ENCODE data around the gene APBB3. TPM values are rescaled to one million over a fixed set of nuclear protein-coding genes. Genes with fewer than 3 reads are reported as not detected.

The APBB3 gene
- total and polyA plus RNA-seq, 2 experiments from 2014 or later, result 13.1 to 13.8 TPM

GRCh38 chr5:140540227-140540626, 24.2 kb downstream of the APBB3 start:
- no peak for TF ChIP-seq EZH2phosphoT487 (IDR thresholded peaks at IDR 0.05; ENCODE audit: insufficient read depth, low read depth)
- no peak for TF ChIP-seq EZH2 (IDR thresholded peaks at IDR 0.05; ENCODE audit: insufficient read depth, poor library complexity, severe bottlenecking)
- H3K36me3 ChIP-seq (ENCODE audit: low read depth), result peaks cover 60% of the 10 kb centered on the region
- H3K27me3 ChIP-seq (replicated peaks; ENCODE audit: insufficient read depth), result no peaks in the 10 kb centered on the region
- 0 out of 2 replicates have a peak, but pooled peaks cover 5% of the 10 kb centered on the region for H3F3A ChIP-seq (ENCODE audit: insufficient read depth)
- H3K9me2 ChIP-seq (ENCODE audit: insufficient read depth), result no peaks in the 10 kb centered on the region
- no peak overlapping the region for H3K27ac ChIP-seq
- no peak overlapping the region for H3K4me3 ChIP-seq
- no peaks in the 10 kb centered on the region for H4K20me1 ChIP-seq (ENCODE audit: insufficient read depth)
- 97 to 100% methylated on average over 1 of the region's 1 CpG for WGBS, 2 experiments (ENCODE audit: low coverage in 1 of 2, low lambda C conversion rate in 2 of 2, missing lambda C conversion rate in 2 of 2)
- no peak overlapping the region for H3K9ac ChIP-seq
- no peaks in the 10 kb centered on the region for H3K4me1 ChIP-seq (ENCODE audit: insufficient read depth)
- H3K4me2 ChIP-seq (ENCODE audit: unreplicated experiment), result no peak overlapping the region
- H3K9me3 ChIP-seq (ENCODE audit: low read depth), result no peaks in the 10 kb centered on the region
- in situ Hi-C loops (cut with MboI), result no loop called here
- DNase-seq, result no peak
- no peak overlapping the region for H2AFZ ChIP-seq
- H3K79me2 ChIP-seq (ENCODE audit: insufficient read depth), result peaks cover 5% of the 10 kb centered on the region; the same call in 1 of the 2 replicates

DNA sequence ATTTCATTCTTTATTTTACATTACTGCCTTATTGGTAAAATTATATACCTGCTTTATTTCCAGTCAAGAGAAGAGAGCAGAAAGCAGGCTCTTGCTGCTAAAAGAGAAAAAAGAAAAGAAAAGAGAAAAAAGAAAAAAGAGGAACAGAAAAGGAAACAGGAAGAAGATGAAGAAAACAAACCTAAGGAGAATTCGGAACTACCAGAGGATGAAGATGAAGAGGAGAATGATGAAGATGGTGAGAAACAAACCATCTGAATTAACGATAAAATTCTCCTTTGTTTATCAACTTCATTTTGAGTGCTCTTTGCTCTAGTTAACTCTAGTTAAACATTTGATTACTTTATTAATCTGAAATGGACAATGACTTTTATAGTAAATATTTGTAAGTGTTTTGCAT, 40.4 kb downstream of the APBB3 start:
- Histone ChIP-seq H3K4me3 (no peak overlapping the region), H3K4me1 (ENCODE audit: insufficient read depth) (no peaks in the 10 kb centered on the region), H3K4me2 (ENCODE audit: unreplicated experiment) (no peak overlapping the region), H3K9ac (no peak overlapping the region), H3K9me2 (ENCODE audit: insufficient read depth) (no peaks in the 10 kb centered on the region), H3F3A (ENCODE audit: insufficient read depth) (0 out of 2 replicates have a peak, but pooled peaks cover 3% of the 10 kb centered on the region), H3K36me3 (ENCODE audit: low read depth) (peaks cover 33% of the 10 kb centered on the region), H2AFZ (no peak overlapping the region), H3K27ac (no peak overlapping the region), H3K9me3 (ENCODE audit: low read depth) (no peaks in the 10 kb centered on the region), H4K20me1 (ENCODE audit: insufficient read depth) (no peaks in the 10 kb centered on the region), H3K27me3 (replicated peaks; ENCODE audit: insufficient read depth) (no peaks in the 10 kb centered on the region), H3K79me2 (ENCODE audit: insufficient read depth) (no peaks in the 10 kb centered on the region)
- TF ChIP-seq EZH2phosphoT487 (IDR thresholded peaks at IDR 0.05; ENCODE audit: insufficient read depth, low read depth) (no peak), EZH2 (IDR thresholded peaks at IDR 0.05; ENCODE audit: insufficient read depth, poor library complexity, severe bottlenecking) (no peak)
- 97 to 98% methylated on average over 2 of the region's 2 CpGs for WGBS, 2 experiments (ENCODE audit: low coverage in 1 of 2, low lambda C conversion rate in 2 of 2, missing lambda C conversion rate in 2 of 2)
- DNase-seq, result no peak
- in situ Hi-C loops (cut with MboI), result no loop called here

DNA sequence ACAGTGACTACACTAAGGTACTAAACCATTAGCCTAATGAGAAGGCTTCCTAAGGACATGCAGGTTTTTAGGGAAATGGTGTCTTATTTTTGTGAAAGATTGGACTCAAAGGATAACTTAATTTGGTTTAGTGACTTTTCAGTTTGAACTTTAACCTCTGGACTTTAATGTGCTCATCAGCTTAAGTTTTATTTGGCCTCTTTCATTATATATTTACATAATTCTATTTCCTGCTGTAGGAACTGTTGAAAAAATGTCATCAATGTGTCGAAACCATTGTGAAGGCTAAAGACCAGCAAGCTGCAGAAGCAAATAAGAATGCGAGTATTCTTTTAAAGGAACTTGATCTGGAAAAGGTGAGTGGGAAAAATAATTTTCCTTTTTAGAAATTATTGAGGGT, 51.3 kb downstream of the APBB3 start:
- no peaks in the 10 kb centered on the region for H3K4me1 ChIP-seq (ENCODE audit: insufficient read depth)
- H3K9me2 ChIP-seq (ENCODE audit: insufficient read depth), result no peaks in the 10 kb centered on the region
- H3K9me3 ChIP-seq (ENCODE audit: low read depth), result no peaks in the 10 kb centered on the region
- H3K79me2 ChIP-seq (ENCODE audit: insufficient read depth), result no peaks in the 10 kb centered on the region
- in situ Hi-C loops (cut with MboI), result no loop called here
- TF ChIP-seq EZH2 (IDR thresholded peaks at IDR 0.05; ENCODE audit: insufficient read depth, poor library complexity, severe bottlenecking) (no peak), EZH2phosphoT487 (IDR thresholded peaks at IDR 0.05; ENCODE audit: insufficient read depth, low read depth) (no peak)
- 92 to 97% methylated on average over 2 of the region's 2 CpGs for WGBS, 2 experiments (ENCODE audit: low coverage in 1 of 2, low lambda C conversion rate in 2 of 2, missing lambda C conversion rate in 2 of 2)
- peaks cover 31% of the 10 kb centered on the region for H3K36me3 ChIP-seq (ENCODE audit: low read depth)
- H3K4me3 ChIP-seq, result no peak overlapping the region
- no peak for DNase-seq
- no peak overlapping the region for H3K9ac ChIP-seq
- H3K4me2 ChIP-seq (ENCODE audit: unreplicated experiment), result no peak overlapping the region
- no peaks in the 10 kb centered on the region for H4K20me1 ChIP-seq (ENCODE audit: insufficient read depth)
- H2AFZ ChIP-seq, result no peak overlapping the region
- no peaks in the 10 kb centered on the region for H3K27me3 ChIP-seq (replicated peaks; ENCODE audit: insufficient read depth)
- no peaks in the 10 kb centered on the region for H3F3A ChIP-seq (ENCODE audit: insufficient read depth)
- no peak overlapping the region for H3K27ac ChIP-seq

DNA sequence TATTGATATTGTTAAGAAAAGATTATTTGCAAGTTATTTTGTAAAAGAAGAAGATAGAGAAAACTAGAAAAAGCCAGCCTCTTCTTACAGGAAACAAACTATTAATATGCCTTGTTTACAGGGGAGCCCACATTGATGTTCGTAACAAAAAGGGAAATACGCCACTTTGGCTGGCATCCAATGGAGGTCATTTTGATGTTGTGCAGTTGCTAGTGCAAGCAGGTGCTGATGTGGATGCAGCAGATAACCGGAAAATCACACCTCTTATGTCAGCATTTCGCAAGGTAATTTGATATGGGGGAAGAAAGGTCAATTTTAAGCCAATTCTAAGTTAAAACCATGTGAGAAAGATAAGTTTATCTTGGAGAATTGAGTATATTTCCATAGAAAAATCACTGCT, 54.5 kb downstream of the APBB3 start:
- Histone ChIP-seq H3K4me3 (no peak overlapping the region), H3K27ac (no peak overlapping the region), H4K20me1 (ENCODE audit: insufficient read depth) (no peaks in the 10 kb centered on the region), H2AFZ (no peak overlapping the region), H3K79me2 (ENCODE audit: insufficient read depth) (no peaks in the 10 kb centered on the region), H3K4me1 (ENCODE audit: insufficient read depth) (no peaks in the 10 kb centered on the region), H3K9me2 (ENCODE audit: insufficient read depth) (no peaks in the 10 kb centered on the region), H3K27me3 (replicated peaks; ENCODE audit: insufficient read depth) (no peaks in the 10 kb centered on the region), H3K9me3 (ENCODE audit: low read depth) (no peaks in the 10 kb centered on the region), H3K4me2 (ENCODE audit: unreplicated experiment) (no peak overlapping the region), H3F3A (ENCODE audit: insufficient read depth) (no peaks in the 10 kb centered on the region), H3K36me3 (ENCODE audit: low read depth) (peaks cover 57% of the 10 kb centered on the region), H3K9ac (no peak overlapping the region)
- no peak for DNase-seq
- TF ChIP-seq EZH2phosphoT487 (IDR thresholded peaks at IDR 0.05; ENCODE audit: insufficient read depth, low read depth) (no peak), EZH2 (IDR thresholded peaks at IDR 0.05; ENCODE audit: insufficient read depth, poor library complexity, severe bottlenecking) (no peak)
- in situ Hi-C loops (cut with MboI), result no loop called here
- WGBS, 2 experiments (ENCODE audit: low coverage in 1 of 2, low lambda C conversion rate in 2 of 2, missing lambda C conversion rate in 2 of 2), result 92% methylated on average over 4 of the region's 4 CpGs

Small RNA genes within 50 kb of the gene (microRNA-seq; reads per million reads assigned to microRNA genes)
- not detected for gene MIR6831 (ENCODE audit: borderline number of aligned reads)

Small RNA genes within 50 kb of the gene (small RNA-seq; reads per million reads assigned to genes)
- gene RF00279 (ENCODE audit: low read depth, low replicate concordance) (not detected), gene RF00443 (ENCODE audit: low read depth, low replicate concordance) (not detected)

Other genes starting within 250 kb of the APBB3 start
- 7.5 and 9.5 TPM in 2 replicates for gene HBEGF, start 218.0 kb downstream of the APBB3 start, total RNA-seq (2014; rRNA removed; shearing (Covaris generic))
- gene HBEGF, start 218.0 kb downstream of the APBB3 start, polyA plus RNA-seq (2016; fragmentation: Nextera tagmentation; extraction: Ambion mirVana), result 4.5 and 4.9 TPM in 2 replicates
- not detected in 2 replicates for gene SLC4A9, start 204.4 kb downstream of the APBB3 start, total RNA-seq (2014; rRNA removed; shearing (Covaris generic))
- gene SLC4A9, start 204.4 kb downstream of the APBB3 start, polyA plus RNA-seq (2016; fragmentation: Nextera tagmentation; extraction: Ambion mirVana), result not detected in 2 replicates
- 27.9 and 40.5 TPM in 2 replicates for gene ANKHD1, start 162.8 kb downstream of the APBB3 start, total RNA-seq (2014; rRNA removed; shearing (Covaris generic))
- 24.3 and 26.1 TPM in 2 replicates for gene ANKHD1, start 162.8 kb downstream of the APBB3 start, polyA plus RNA-seq (2016; fragmentation: Nextera tagmentation; extraction: Ambion mirVana)
- gene EIF4EBP3, start 16.9 kb downstream of the APBB3 start, total RNA-seq (2014; rRNA removed; shearing (Covaris generic)), result 0.54 and 2.3 TPM in 2 replicates
- 14.1 and 14.5 TPM in 2 replicates for gene EIF4EBP3, start 16.9 kb downstream of the APBB3 start, polyA plus RNA-seq (2016; fragmentation: Nextera tagmentation; extraction: Ambion mirVana)
- gene SRA1, start 7.1 kb downstream of the APBB3 start, total RNA-seq (2014; rRNA removed; shearing (Covaris generic)), result 41.6 and 46.2 TPM in 2 replicates
- 90.6 and 91.2 TPM in 2 replicates for gene SRA1, start 7.1 kb downstream of the APBB3 start, polyA plus RNA-seq (2016; fragmentation: Nextera tagmentation; extraction: Ambion mirVana)
- gene SLC35A4, start 230 bp upstream of the APBB3 start, total RNA-seq (2014; rRNA removed; shearing (Covaris generic)), result 11.8 and 19.6 TPM in 2 replicates
- gene SLC35A4, start 230 bp upstream of the APBB3 start, polyA plus RNA-seq (2016; fragmentation: Nextera tagmentation; extraction: Ambion mirVana), result 45.2 and 49.5 TPM in 2 replicates
- 1.9 and 6.1 TPM in 2 replicates for gene CD14, start 68.6 kb upstream of the APBB3 start, total RNA-seq (2014; rRNA removed; shearing (Covaris generic))
- gene CD14, start 68.6 kb upstream of the APBB3 start, polyA plus RNA-seq (2016; fragmentation: Nextera tagmentation; extraction: Ambion mirVana), result 2.1 and 3.2 TPM in 2 replicates
- gene TMCO6, start 74.9 kb upstream of the APBB3 start, total RNA-seq (2014; rRNA removed; shearing (Covaris generic)), result 14.4 and 48.2 TPM in 2 replicates
- gene TMCO6, start 74.9 kb upstream of the APBB3 start, polyA plus RNA-seq (2016; fragmentation: Nextera tagmentation; extraction: Ambion mirVana), result 5.4 and 5.6 TPM in 2 replicates
- 21.9 and 25.4 TPM in 2 replicates for gene NDUFA2, start 83.0 kb upstream of the APBB3 start, total RNA-seq (2014; rRNA removed; shearing (Covaris generic))
- gene NDUFA2, start 83.0 kb upstream of the APBB3 start, polyA plus RNA-seq (2016; fragmentation: Nextera tagmentation; extraction: Ambion mirVana), result 117 and 120 TPM in 2 replicates
- 72.0 and 72.2 TPM in 2 replicates for gene IK, start 83.2 kb upstream of the APBB3 start, total RNA-seq (2014; rRNA removed; shearing (Covaris generic))
- gene IK, start 83.2 kb upstream of the APBB3 start, polyA plus RNA-seq (2016; fragmentation: Nextera tagmentation; extraction: Ambion mirVana), result 105 and 106 TPM in 2 replicates
- 17.5 and 19.6 TPM in 2 replicates for gene WDR55, start 100.3 kb upstream of the APBB3 start, total RNA-seq (2014; rRNA removed; shearing (Covaris generic))
- 17.7 and 18.6 TPM in 2 replicates for gene WDR55, start 100.3 kb upstream of the APBB3 start, polyA plus RNA-seq (2016; fragmentation: Nextera tagmentation; extraction: Ambion mirVana)
- gene DND1, start 109.0 kb upstream of the APBB3 start, total RNA-seq (2014; rRNA removed; shearing (Covaris generic)), result 0.22 and 0.38 TPM in 2 replicates
- 0.14 TPM in 1 of 2 replicates, not detected in the other for gene DND1, start 109.0 kb upstream of the APBB3 start, polyA plus RNA-seq (2016; fragmentation: Nextera tagmentation; extraction: Ambion mirVana)
- 75.7 and 85.0 TPM in 2 replicates for gene HARS1, start 126.8 kb upstream of the APBB3 start, total RNA-seq (2014; rRNA removed; shearing (Covaris generic))
- gene HARS1, start 126.8 kb upstream of the APBB3 start, polyA plus RNA-seq (2016; fragmentation: Nextera tagmentation; extraction: Ambion mirVana), result 92.5 and 97.6 TPM in 2 replicates
- gene HARS2, start 126.9 kb upstream of the APBB3 start, total RNA-seq (2014; rRNA removed; shearing (Covaris generic)), result 29.7 and 32.8 TPM in 2 replicates
- gene HARS2, start 126.9 kb upstream of the APBB3 start, polyA plus RNA-seq (2016; fragmentation: Nextera tagmentation; extraction: Ambion mirVana), result 20.7 and 23.3 TPM in 2 replicates
- gene ZMAT2, start 135.8 kb upstream of the APBB3 start, total RNA-seq (2014; rRNA removed; shearing (Covaris generic)), result 43.1 TPM in 2 replicates
- gene ZMAT2, start 135.8 kb upstream of the APBB3 start, polyA plus RNA-seq (2016; fragmentation: Nextera tagmentation; extraction: Ambion mirVana), result 34.7 and 36.3 TPM in 2 replicates
- gene PCDHA1, start 221.5 kb upstream of the APBB3 start, total RNA-seq (2014; rRNA removed; shearing (Covaris generic)), result not detected in 2 replicates
- not detected in 2 replicates for gene PCDHA1, start 221.5 kb upstream of the APBB3 start, polyA plus RNA-seq (2016; fragmentation: Nextera tagmentation; extraction: Ambion mirVana)
- gene PCDHA2, start 230.3 kb upstream of the APBB3 start, total RNA-seq (2014; rRNA removed; shearing (Covaris generic)), result not detected in 2 replicates
- 0.06 TPM in 1 of 2 replicates, not detected in the other for gene PCDHA2, start 230.3 kb upstream of the APBB3 start, polyA plus RNA-seq (2016; fragmentation: Nextera tagmentation; extraction: Ambion mirVana)
- gene PCDHA3, start 236.5 kb upstream of the APBB3 start, total RNA-seq (2014; rRNA removed; shearing (Covaris generic)), result not detected in 2 replicates
- 0.05 and 0.09 TPM in 2 replicates for gene PCDHA3, start 236.5 kb upstream of the APBB3 start, polyA plus RNA-seq (2016; fragmentation: Nextera tagmentation; extraction: Ambion mirVana)
- not detected in 2 replicates for gene PCDHA4, start 242.5 kb upstream of the APBB3 start, total RNA-seq (2014; rRNA removed; shearing (Covaris generic))
- not detected in 2 replicates for gene PCDHA4, start 242.5 kb upstream of the APBB3 start, polyA plus RNA-seq (2016; fragmentation: Nextera tagmentation; extraction: Ambion mirVana)